Stimulated activated CD8-positive, alpha-beta memory T cell treated with anti-CD3 and anti-CD28 coated beads, Interleukin-15, amount 100 ng/mL, for 24 hours (primary cell): ENCODE measurements around the gene SLF1.
A peak's percentile ranks its signal among the peaks of the same experiment; 100 is the strongest.
"Not testable (repeated sequence)": the region's sequence is repeated elsewhere in the genome, so short reads cannot be mapped to it uniquely, and the experiment has no call there.

Experiments used
- DNase-seq: peaks from one replicate; pipeline ENCODE4 v3.0.0-alpha.2; 2020; ENCODE audit warnings: low read depth

Gene SLF1

DNA sequence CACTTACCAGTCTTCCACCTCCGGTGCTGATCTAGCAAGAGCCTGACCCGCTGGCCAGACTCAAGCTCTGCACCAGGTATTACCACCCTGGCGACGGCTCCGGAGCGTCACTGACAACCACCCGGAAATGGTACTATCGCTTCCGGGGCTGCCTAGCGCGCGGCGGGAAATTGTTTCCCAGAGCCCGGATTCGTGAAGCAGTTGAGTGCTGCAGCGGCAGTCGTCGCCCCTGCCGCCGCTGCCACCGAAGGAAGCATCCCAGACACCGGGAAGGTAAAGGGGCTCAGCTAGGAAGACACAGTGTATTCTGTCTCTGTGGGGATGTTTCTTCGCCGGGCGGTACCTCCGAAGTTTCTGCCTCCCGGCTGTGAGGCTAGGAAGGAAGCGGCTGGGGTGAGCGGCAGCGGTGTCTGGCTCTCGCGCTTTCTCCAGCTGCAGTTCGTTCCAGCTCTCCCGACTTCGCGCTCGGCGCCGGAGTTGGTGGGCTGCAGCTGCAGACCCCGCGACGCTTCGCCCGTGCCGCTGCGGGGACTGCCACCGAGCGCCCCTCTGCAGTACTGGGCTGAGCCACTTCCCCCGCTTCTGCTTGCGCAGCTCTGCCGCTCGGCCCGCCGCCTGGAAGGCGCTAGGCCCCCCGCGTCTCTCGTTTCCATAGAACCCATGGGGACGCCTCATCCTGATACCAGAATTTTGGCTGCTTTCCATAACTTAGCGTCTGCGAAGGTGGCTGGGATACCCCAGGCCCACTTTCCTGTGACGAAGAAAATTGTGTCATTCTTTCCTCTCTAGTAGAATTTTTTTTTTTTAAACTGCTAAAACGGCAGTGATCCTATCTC, at the start of gene SLF1, which contains the start of gene KIAA0825:
Gene SLF1 (plus strand): TSS at position 177 of the 836 bp plus-strand sequence. CDS start 10,142 bp downstream, outside the sequence.
Gene KIAA0825 (minus strand): TSS at position 112 of the 836 bp plus-strand sequence. CDS start 81,478 bp downstream, outside the sequence.
- DNase-seq, result peak; percentile 64

- DNase-seq, result no peak
These were observed 47.1 kb upstream of the SLF1 start for GRCh38 chr5:94571415-94571814.

- DNase-seq, result not testable (repeated sequence)
These were observed 45.1 kb upstream of the SLF1 start for GRCh38 chr5:94573349-94573748.

- no peak for DNase-seq
These were observed 43.3 kb upstream of the SLF1 start for GRCh38 chr5:94575196-94575595.

- DNase-seq, result no peak
These were observed 40.8 kb upstream of the SLF1 start for GRCh38 chr5:94577466-94578245.

GRCh38 chr5:94595281-94595840, 23.1 kb upstream of the SLF1 start:
- DNase-seq, result no peak

DNA sequence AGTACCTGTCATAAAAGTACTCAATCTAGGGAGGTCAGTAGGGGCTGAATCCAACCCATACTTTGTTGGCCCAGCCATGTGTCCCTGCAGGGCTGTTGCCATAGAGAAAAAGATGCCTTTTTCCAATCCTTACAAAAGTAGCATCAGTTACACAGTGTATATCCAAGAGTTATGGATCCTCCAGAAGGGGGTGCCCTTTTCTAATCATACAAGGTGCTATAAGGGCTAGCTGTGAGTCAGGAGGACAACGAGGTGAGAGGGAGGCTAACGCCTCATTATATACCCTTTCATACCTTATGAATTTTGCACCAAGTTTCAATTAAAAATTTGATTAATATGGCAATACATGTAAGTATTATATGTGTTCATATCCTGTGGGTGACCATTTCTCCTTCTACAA, 4.9 kb upstream of the SLF1 start:
- DNase-seq, result no peak

DNA sequence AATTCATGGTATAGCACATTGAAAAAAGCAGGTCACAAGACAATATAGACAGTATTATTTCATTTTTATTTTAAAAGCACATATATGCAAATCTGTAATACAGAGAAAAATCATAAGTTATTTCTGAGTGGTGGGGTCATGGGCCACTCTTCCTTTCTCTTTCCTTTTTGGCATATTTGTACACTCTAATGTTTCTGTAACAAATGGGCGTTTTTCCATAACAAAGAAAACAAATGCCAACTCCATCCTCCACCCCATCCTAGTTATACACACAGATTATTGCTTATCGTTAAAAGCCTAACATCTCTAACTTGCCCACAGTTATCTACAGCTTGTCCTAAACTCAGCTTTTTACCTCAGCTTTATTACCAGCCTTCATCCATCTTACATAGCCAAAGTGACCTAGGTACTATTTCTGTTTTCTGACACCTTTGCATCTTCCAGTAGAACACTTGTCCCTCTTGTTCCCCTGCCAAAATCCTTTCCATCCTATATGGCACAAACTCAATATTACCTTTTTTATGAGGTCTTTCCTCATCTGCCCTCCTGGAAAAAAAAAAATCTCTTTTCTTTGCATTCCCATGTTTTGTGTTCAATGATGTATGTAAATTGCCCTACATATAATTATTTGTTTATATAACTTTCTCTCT, 4.2 kb upstream of the SLF1 start:
- no peak for DNase-seq

GRCh38 chr5:94615862-94616261, 2.6 kb upstream of the SLF1 start:
- no peak for DNase-seq

DNA sequence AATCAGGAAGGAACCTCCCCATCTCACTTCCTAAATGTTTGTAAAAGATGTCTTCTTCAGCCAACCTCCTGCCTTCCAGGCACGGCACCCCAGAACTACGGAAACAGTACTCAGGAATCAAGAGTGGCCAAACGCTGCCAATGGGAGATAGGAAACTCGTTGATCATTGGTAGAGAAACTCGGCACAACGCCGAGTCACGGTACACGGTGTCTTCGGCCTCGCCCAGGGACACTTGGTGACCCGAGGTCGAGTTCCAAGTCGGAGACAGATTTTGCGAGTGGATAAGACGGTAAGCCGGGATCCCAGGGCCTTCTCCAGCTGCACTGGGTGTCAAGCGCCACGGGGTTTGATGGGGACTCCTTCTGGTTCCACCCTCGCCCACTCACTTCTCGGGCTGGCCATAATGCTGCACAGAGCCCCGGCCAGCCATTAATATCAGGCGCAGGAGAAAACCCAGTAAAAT, 408 bp upstream of the SLF1 start:
- no peak for DNase-seq

DNA sequence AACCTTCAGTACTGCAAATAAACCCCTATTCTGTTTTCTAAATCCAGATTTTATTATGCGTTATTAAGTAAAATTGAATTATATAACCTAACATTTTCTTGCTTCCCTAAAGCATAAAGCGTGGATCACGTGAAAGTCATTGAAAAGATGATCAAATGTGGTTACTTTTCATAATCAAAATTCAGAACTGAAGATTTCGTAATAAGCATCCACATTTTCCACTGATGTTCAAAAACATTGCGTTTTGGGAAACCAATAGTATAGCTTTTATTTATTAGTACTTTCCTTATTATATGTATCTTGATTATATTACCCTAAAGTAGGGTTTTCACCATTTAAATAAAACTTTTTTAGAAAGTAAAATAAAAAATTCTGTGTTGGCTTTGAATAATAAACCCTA, 1.8 kb downstream of the SLF1 start:
- no peak for DNase-seq

DNA sequence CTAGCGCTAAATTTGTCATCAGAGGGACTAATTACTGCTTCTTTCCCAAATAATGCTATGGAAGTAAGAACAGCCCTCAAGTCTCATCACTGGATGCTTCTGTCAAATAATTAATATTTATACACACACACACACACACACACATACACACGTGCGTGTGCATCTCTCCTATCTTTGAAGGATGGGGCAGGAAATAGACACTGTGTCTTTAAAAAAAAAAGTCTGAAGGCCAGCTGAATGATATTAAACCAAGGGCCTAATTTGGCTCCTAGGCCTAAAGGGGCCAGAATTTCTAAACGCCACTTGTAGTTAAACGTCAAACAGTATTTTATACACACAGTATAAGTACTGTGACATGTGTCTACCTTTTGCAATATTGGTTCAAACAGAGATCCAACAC, 3.3 kb downstream of the SLF1 start:
- no peak for DNase-seq

DNA sequence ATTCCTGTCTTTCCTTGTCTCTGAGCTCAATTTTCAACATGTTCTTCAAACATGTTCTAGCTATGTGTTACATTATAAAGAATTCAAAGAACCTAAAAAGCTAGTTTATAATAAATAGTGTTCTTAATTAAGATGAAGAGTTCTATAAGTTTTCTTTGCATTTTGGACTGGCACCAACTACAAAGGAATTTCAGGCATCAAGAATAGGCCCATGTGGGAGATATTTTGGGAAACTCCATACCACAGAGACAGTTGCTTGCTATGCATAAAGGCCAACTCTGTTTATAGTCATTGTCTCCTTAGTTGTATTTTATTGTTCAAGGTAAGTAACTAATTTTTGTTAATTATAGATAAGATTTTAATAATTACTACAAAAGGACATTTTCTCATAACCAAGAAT, 4.5 kb downstream of the SLF1 start:
- no peak for DNase-seq

- no peak for DNase-seq
These were observed 5.4 kb downstream of the SLF1 start for GRCh38 chr5:94623877-94624276.

GRCh38 chr5:94627191-94627590, 8.7 kb downstream of the SLF1 start:
- no peak for DNase-seq

- no peak for DNase-seq
These were observed 13.6 kb downstream of the SLF1 start for GRCh38 chr5:94632024-94632423.

- no peak for DNase-seq
These were observed 21.7 kb downstream of the SLF1 start for GRCh38 chr5:94640176-94640575.

DNA sequence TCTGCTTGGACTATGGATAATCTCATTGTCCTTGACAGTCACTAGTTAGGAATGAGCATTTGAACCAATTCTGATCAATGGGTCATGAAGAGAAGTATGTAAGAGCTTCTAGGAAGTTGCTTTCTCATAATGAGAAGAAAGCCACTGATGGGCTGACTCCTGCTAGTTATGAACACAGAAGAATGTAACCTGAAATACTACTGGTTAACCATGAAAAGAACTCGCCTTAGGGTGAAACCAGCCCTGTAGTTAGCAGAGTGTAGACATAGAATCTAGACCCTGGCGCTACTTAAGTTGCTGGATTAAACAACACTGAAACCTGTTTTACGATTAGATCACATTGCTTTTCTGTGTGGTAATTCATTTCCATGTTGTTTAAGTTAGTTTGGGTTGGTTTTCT, 26.6 kb downstream of the SLF1 start:
- no peak for DNase-seq

GRCh38 chr5:94646758-94647157, 28.3 kb downstream of the SLF1 start:
- no peak for DNase-seq

DNA sequence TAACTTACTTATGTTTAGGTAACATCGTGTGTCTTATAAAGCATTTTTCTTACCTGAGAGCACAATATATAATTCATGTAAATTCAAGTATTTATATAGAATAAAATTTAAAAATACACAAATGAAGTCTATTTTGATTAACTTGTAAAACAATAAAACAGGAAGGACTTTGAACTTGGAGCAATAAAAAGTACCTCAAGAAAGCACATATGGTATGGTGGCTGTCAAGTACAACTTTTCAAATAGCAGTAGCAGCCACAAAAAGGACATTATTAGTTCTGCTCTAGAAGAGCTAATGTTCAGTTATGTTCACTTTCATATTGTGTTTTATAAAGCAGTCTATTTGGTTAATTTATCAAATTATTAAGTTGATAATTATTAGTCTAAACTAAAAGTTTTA, 31.4 kb downstream of the SLF1 start:
- no peak for DNase-seq

DNA sequence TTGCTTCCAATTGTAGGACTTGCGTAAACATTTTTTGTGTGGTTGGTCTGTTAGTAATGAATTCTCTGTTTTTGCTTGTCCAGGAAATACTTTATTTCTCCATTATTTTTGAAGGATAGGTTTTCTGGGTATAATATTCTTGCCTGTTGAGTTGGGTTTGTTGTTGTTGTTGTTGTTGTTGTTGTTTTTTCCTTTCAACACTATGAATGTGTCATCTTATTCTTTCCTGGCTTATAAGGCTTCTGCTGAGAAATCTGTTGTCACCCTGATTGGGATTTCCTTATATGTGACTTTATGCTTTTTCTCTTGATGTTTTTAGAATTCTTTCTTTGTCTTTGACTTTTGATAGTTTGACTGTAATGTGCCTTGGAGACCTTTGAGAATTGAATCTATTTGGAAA, 39.8 kb downstream of the SLF1 start:
- no peak for DNase-seq

DNA sequence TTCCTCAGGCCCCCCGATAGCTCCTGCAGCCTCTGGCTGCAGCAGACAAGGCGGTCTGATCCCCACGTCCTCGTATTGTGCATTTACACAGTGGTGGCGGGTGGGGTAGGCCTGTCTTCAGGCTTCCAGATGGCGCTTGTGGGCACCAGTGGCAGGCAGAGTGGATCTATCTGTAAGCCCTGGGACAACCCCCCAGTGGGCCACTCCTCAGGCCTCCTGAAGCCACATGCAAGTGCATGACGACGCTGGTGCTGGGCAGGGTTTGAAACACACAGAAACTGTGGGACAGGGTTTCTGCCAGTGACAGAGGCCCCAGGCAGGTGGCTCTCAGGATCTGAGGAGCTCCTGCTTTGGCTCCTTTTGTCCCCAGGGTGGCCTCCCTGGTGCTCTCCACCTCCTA, 42.0 kb downstream of the SLF1 start:
- no peak for DNase-seq
